ENCODE measurements around the gene PRH2.

DNA sequence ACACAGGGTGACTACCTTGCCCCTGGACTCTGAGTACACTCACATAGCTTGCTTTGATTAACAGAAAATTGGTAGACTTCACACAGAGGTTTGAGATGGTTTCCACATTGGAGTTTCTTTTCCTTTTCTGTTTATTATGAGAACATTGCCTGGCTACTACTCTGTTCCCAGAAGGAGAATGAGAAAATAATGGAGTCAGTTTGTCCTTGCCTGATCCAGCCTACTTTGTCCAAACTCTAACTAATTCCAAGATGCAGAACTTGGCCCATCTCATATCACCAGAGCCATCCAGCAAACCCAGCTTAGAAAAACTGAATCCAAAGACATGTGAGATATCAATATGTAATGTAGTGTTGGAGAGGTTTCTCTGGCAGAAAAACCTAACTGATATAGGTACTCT, 37.3 kb downstream of the PRH2 start:
- TF ChIP-seq POLR2A (IDR thresholded peaks at IDR 0.05; ENCODE audit: low read depth, low read length) (no peak), POLR2AphosphoS5 (IDR thresholded peaks at IDR 0.05; ENCODE audit: low read depth, low read length) (no peak), TAF1 (IDR thresholded peaks at IDR 0.05; ENCODE audit: low read depth, low read length) (no peak), POU2F2 (IDR thresholded peaks at IDR 0.05; ENCODE audit: low read depth, low read length) (no peak)

Measured in GM12891 (cell line).